ENCODE results near the gene SMG6. TPM values are rescaled to one million over a fixed set of nuclear protein-coding genes. Genes with fewer than 3 reads are reported as not detected.

SMG6 gene
- total RNA-seq, 4 donors from 2014 or later, result 17.9 to 24.0 (median 20.1) TPM

DNA sequence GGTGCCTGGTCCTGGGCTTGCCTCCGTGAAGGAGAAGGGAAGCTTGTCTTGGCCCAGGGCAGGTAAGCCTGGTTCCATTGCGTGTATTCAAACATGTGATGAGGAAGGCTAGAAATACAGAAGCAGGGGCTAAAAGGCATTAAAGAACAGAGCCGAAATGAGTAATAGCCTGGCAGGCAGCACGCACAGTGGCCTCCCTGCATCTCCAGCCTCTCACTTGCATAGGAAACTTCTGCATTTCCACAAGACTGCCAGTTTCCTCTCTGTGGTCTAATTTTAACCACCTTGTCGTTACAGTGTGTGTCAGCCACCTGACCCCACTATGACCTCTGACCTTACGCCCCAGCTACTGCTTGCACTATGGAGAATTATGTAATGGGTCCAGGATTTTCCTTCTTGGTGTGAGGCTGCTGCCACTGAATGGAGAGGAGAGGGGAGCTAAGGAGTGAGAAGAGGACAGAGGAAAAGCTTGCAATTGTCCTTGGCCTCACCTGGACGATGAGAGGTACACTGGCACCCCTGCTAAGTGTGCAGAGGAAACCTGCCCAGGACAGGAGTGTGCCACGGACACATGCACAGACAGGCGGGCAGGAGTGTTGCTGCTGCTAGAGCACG lies 215.9 kb downstream of the SMG6 start:
- WGBS, 2 donors, result 57 to 66% methylated on average over 8 of the region's 10 CpGs
- no peaks in the 10 kb centered on the region for H3K9me3 ChIP-seq
- peak overlapping the region in 3 of 4 donors; percentile 84 to 90 (median 86) for H3K27ac ChIP-seq
- peaks cover 0 to 23% (median 0%) of the 10 kb centered on the region in 3 donors for H3K36me3 ChIP-seq
- no peak overlapping the region for H3K4me3 ChIP-seq
- no peak for TF ChIP-seq POLR2A (IDR thresholded peaks at IDR 0.05)
- TF ChIP-seq, protein P1, sequence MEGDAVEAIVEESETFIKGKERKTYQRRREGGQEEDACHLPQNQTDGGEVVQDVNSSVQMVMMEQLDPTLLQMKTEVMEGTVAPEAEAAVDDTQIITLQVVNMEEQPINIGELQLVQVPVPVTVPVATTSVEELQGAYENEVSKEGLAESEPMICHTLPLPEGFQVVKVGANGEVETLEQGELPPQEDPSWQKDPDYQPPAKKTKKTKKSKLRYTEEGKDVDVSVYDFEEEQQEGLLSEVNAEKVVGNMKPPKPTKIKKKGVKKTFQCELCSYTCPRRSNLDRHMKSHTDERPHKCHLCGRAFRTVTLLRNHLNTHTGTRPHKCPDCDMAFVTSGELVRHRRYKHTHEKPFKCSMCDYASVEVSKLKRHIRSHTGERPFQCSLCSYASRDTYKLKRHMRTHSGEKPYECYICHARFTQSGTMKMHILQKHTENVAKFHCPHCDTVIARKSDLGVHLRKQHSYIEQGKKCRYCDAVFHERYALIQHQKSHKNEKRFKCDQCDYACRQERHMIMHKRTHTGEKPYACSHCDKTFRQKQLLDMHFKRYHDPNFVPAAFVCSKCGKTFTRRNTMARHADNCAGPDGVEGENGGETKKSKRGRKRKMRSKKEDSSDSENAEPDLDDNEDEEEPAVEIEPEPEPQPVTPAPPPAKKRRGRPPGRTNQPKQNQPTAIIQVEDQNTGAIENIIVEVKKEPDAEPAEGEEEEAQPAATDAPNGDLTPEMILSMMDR (IDR thresholded peaks at IDR 0.05), result no peak
- no peak for DNase-seq
- no peaks in the 10 kb centered on the region for H3K27me3 ChIP-seq
- peaks cover 49 to 89% (median 62%) of the 10 kb centered on the region in 3 donors for H3K4me1 ChIP-seq
- intact Hi-C loops (cut with DNase I), result no loop called here

DNA sequence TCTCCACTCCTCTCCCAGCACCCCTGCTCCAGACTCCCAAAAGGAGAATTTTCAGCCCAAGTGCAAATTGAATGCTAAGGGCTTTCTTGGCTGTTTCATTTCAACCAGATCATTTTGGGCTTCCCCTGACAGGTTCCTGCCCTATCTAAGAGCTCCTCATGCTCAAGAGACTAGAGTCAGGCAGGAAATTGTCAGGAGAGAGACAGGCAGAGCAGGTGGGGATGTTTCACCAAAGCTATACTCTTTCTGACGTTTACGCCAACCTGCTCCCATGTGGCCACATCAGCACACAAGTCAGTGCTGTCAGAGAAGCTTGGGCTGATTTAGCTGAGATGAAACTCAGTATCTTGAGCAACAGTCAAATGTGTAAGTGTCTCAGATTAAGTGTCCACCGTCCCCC lies 217.3 kb downstream of the SMG6 start:
- Histone ChIP-seq H3K36me3 (peaks cover 0 to 37% (median 2%) of the 10 kb centered on the region in 3 donors), H3K4me1 (peaks cover 49 to 91% (median 61%) of the 10 kb centered on the region in 3 donors), H3K9me3 (no peaks in the 10 kb centered on the region), H3K27me3 (no peaks in the 10 kb centered on the region), H3K4me3 (no peak overlapping the region), H3K27ac (peak overlapping the region in 3 of 4 donors; percentile 84 to 95 (median 90))
- intact Hi-C loops (cut with DNase I), result no loop called here
- TF ChIP-seq, protein P1 (IDR thresholded peaks at IDR 0.05), result no peak
- TF ChIP-seq POLR2A (IDR thresholded peaks at IDR 0.05), result no peak
- 83 to 86% methylated on average over 2 to 3 of the region's 3 CpGs for WGBS, 2 donors
- no peak for DNase-seq

DNA sequence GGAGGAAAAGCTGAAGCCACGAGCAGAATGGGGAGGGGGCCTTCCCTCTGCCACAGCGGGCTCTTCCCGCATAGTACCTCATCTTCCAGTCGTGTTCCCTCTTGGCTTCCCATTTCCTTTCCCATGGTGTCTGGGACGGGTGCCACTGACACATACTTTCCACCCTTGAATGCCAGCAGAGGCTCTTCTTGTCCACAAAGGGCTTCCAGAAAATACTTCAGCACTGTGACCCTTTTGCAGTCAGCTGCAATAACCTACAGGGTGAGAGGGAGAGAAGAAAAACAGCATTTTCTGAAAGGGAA lies 218.0 kb downstream of the SMG6 start:
- Histone ChIP-seq H3K36me3 (peaks cover 6 to 44% (median 6%) of the 10 kb centered on the region in 3 donors), H3K4me1 (peaks cover 49 to 84% (median 55%) of the 10 kb centered on the region in 3 donors), H3K27ac (peak overlapping the region; percentile 84 to 95 (median 87)), H3K4me3 (no peak overlapping the region), H3K27me3 (no peaks in the 10 kb centered on the region), H3K9me3 (no peaks in the 10 kb centered on the region)
- intact Hi-C loops (cut with DNase I), result no loop called here
- 40 to 41% methylated on average over 2 to 5 of the region's 5 CpGs for WGBS, 2 donors
- TF ChIP-seq, protein P1 (IDR thresholded peaks at IDR 0.05), result no peak
- TF ChIP-seq POLR2A (IDR thresholded peaks at IDR 0.05), result no peak
- no peak for DNase-seq

DNA sequence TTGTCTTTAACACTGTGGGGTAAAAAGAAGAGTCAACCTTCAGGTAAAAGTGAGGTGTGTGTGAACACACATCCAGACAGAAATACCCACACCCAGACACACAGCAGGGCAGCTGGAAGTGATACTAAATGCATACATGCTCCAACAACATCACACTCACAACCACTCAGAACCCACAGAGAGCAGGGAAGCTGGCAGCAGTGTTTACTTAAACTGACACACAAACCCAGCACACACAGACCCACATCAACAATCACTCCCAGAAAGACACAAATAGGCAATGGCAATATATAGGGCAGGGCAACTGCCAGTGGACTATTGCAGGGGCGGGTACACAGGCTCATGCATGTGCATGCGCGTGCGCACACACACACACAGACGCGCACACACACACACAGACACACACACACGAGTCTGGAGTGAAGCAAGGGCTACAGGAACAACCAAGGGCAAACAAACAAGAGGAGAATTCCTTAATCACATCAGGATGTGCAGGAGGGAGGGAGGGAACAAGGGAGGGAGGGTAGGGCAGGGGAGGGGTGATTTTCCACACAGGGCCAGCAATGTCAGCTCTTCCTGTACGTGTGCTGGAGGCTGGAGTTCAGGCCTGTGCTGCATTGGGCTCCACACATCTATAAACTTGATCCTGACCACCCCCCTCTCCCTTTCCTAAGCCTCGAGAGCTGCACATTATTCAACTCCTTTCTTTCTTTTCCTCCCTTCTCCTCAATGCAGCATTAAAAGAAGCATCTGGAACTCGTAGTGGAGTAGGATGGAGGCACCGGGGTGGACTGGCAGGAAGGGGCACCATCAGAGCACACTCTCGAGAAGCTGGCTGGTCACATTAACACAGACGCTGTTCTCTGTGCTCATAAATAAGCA lies 218.6 kb downstream of the SMG6 start:
- Histone ChIP-seq H3K27ac (peak overlapping the region; percentile 84 to 95 (median 87)), H3K9me3 (no peaks in the 10 kb centered on the region), H3K4me3 (no peak overlapping the region), H3K27me3 (no peaks in the 10 kb centered on the region), H3K4me1 (peaks cover 49 to 78% (median 50%) of the 10 kb centered on the region in 3 donors), H3K36me3 (peaks cover 6 to 50% (median 6%) of the 10 kb centered on the region in 3 donors)
- 51 to 52% methylated on average over 12 to 13 of the region's 13 CpGs for WGBS, 2 donors
- DNase-seq, result no peak
- intact Hi-C loops (cut with DNase I), result no loop called here
- peak in 1 of 4 donors; percentile 8 for TF ChIP-seq POLR2A (IDR thresholded peaks at IDR 0.05)
- TF ChIP-seq, protein P1 (IDR thresholded peaks at IDR 0.05), result no peak

Data from esophagus squamous epithelium (tissue), 5 donors.